ENCODE measurements around the gene GUCA2B. TPM values are rescaled to one million over a fixed set of nuclear protein-coding genes. Genes with fewer than 3 reads are reported as not detected.

GUCA2B gene
- total RNA-seq, 1 experiment from 2014 or later = not detected

DNA sequence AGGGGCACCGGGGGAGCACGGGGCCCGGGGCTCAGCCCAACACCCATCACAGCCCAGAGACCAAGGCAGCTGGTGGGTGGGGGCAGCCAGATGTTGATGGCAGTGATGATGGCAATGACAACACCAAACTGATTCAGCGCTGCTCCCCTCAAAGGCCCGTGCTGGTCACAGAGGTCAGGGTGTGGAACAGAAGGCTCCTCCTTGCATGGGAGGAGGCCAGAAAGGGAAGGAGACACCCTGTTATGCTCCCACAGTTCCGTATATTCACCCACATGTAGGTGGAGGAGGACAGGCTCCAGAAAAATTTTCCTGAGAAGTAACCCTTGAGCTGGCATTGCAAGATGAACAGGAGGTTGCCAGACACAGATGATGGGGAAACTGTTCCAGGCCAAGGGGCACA is 414 bp downstream of the GUCA2B start:
- no TSS peak for BruUV-seq (replicated peaks)
- H3K9me3 ChIP-seq (ENCODE audit: control insufficient read depth, insufficient read depth, low read depth, low read length) = no peaks in the 10 kb centered on the region
- no peaks in the 10 kb centered on the region for H3K4me1 ChIP-seq (ENCODE audit: control insufficient read depth, insufficient read depth, low read length)
- H3K27me3 ChIP-seq (ENCODE audit: control insufficient read depth, insufficient read depth, low read length) = no peaks in the 10 kb centered on the region
- TF ChIP-seq, protein P1, sequence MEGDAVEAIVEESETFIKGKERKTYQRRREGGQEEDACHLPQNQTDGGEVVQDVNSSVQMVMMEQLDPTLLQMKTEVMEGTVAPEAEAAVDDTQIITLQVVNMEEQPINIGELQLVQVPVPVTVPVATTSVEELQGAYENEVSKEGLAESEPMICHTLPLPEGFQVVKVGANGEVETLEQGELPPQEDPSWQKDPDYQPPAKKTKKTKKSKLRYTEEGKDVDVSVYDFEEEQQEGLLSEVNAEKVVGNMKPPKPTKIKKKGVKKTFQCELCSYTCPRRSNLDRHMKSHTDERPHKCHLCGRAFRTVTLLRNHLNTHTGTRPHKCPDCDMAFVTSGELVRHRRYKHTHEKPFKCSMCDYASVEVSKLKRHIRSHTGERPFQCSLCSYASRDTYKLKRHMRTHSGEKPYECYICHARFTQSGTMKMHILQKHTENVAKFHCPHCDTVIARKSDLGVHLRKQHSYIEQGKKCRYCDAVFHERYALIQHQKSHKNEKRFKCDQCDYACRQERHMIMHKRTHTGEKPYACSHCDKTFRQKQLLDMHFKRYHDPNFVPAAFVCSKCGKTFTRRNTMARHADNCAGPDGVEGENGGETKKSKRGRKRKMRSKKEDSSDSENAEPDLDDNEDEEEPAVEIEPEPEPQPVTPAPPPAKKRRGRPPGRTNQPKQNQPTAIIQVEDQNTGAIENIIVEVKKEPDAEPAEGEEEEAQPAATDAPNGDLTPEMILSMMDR (IDR thresholded peaks at IDR 0.05) = no peak
- TF ChIP-seq SIN3A (IDR thresholded peaks at IDR 0.05; ENCODE audit: borderline replicate concordance, insufficient read depth, low read depth, low read length) (no peak), POLR2AphosphoS5 (IDR thresholded peaks at IDR 0.05; ENCODE audit: low read depth, low read length) (no peak), TCF7L2 (IDR thresholded peaks at IDR 0.05; ENCODE audit: low read depth, low read length) (no peak)
- TF ChIP-seq, protein P2, sequence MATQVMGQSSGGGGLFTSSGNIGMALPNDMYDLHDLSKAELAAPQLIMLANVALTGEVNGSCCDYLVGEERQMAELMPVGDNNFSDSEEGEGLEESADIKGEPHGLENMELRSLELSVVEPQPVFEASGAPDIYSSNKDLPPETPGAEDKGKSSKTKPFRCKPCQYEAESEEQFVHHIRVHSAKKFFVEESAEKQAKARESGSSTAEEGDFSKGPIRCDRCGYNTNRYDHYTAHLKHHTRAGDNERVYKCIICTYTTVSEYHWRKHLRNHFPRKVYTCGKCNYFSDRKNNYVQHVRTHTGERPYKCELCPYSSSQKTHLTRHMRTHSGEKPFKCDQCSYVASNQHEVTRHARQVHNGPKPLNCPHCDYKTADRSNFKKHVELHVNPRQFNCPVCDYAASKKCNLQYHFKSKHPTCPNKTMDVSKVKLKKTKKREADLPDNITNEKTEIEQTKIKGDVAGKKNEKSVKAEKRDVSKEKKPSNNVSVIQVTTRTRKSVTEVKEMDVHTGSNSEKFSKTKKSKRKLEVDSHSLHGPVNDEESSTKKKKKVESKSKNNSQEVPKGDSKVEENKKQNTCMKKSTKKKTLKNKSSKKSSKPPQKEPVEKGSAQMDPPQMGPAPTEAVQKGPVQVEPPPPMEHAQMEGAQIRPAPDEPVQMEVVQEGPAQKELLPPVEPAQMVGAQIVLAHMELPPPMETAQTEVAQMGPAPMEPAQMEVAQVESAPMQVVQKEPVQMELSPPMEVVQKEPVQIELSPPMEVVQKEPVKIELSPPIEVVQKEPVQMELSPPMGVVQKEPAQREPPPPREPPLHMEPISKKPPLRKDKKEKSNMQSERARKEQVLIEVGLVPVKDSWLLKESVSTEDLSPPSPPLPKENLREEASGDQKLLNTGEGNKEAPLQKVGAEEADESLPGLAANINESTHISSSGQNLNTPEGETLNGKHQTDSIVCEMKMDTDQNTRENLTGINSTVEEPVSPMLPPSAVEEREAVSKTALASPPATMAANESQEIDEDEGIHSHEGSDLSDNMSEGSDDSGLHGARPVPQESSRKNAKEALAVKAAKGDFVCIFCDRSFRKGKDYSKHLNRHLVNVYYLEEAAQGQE (IDR thresholded peaks at IDR 0.05; ENCODE audit: insufficient read depth in 1 of 2, low read depth in 2 of 2, low read length in 1 of 2) = no peak
- H3K27ac ChIP-seq (ENCODE audit: low read length) = no peak overlapping the region
- DNase-seq (ENCODE audit: low read depth, low spot score) = no peak
- intact Hi-C loops (cut with micrococcal nuclease; ENCODE audit: unreplicated experiment) (no loop called here), in situ Hi-C loops (cut with HindIII; ENCODE audit: low pct_unique_long_range_greater_than_20kb, low sequenced_read_pairs) (no loop called here)
- H3K4me3 ChIP-seq (ENCODE audit: low read depth in 2 of 2, low read length in 2 of 2) = no peak overlapping the region
- no peak for ATAC-seq
- H3K36me3 ChIP-seq (ENCODE audit: control insufficient read depth, insufficient read depth, low read length) = no peaks in the 10 kb centered on the region
- CTCF ChIA-PET = no interaction called here
- POLR2A ChIA-PET = no interaction called here

DNA sequence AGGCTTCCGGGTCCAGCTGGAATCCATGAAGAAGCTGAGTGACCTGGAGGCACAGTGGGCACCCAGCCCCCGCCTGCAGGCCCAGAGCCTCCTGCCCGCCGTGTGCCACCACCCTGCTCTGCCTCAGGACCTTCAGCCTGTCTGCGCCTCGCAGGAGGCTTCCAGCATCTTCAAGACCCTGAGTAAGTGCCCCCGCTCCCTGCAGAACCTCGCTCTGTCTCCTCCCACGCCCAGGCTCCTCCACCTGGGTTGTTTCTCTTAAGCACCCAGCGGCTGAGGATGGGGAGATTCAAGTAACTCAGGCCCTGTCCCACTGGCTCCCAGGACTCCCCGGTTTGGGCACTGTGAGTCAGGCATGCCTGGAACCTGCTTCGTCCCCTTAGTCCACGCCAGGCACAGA is 1.5 kb downstream of the GUCA2B start:
- H3K27me3 ChIP-seq (ENCODE audit: control insufficient read depth, insufficient read depth, low read length) = no peaks in the 10 kb centered on the region
- in situ Hi-C loops (cut with HindIII; ENCODE audit: low pct_unique_long_range_greater_than_20kb, low sequenced_read_pairs) (no loop called here), intact Hi-C loops (cut with micrococcal nuclease; ENCODE audit: unreplicated experiment) (no loop called here)
- H3K4me3 ChIP-seq (ENCODE audit: low read depth in 2 of 2, low read length in 2 of 2) = no peak overlapping the region
- no peak for ATAC-seq
- CTCF ChIA-PET = interaction anchor here (0.5 kb wide), 1 partner anchor 126 kb away, joined by 3 read pairs; no protein-coding TSS in a partner anchor
- POLR2A ChIA-PET = no interaction called here
- no peaks in the 10 kb centered on the region for H3K36me3 ChIP-seq (ENCODE audit: control insufficient read depth, insufficient read depth, low read length)
- BruUV-seq (replicated peaks) = no TSS peak
- no peaks in the 10 kb centered on the region for H3K9me3 ChIP-seq (ENCODE audit: control insufficient read depth, insufficient read depth, low read depth, low read length)
- no peaks in the 10 kb centered on the region for H3K4me1 ChIP-seq (ENCODE audit: control insufficient read depth, insufficient read depth, low read length)
- H3K27ac ChIP-seq (ENCODE audit: low read length) = no peak overlapping the region
- DNase-seq (ENCODE audit: low read depth, low spot score) = no peak
- TF ChIP-seq, protein P1 (IDR thresholded peaks at IDR 0.05) = no peak
- TF ChIP-seq TCF7L2 (IDR thresholded peaks at IDR 0.05; ENCODE audit: low read depth, low read length) = no peak
- TF ChIP-seq, protein P2 (IDR thresholded peaks at IDR 0.05; ENCODE audit: insufficient read depth in 1 of 2, low read depth in 2 of 2, low read length in 1 of 2) = no peak
- TF ChIP-seq POLR2AphosphoS5 (IDR thresholded peaks at IDR 0.05; ENCODE audit: low read depth, low read length) = no peak
- TF ChIP-seq SIN3A (IDR thresholded peaks at IDR 0.05; ENCODE audit: borderline replicate concordance, insufficient read depth, low read depth, low read length) = no peak
